PC-3 (cell line): ENCODE results near the gene TEX44.

Experiments
- EZH2 ChIP-seq: fragments of 300-600 bp; sonication (generic); IDR thresholded peaks from one replicate; pipeline ENCODE4 v1.6.1; 2017; ENCODE audit warnings: antibody characterized with exemption, mild to moderate bottlenecking, low read length; ENCODE audit not compliant: unreplicated experiment
- EZH2phosphoT487 ChIP-seq: fragments of 300-600 bp; sonication (generic); IDR thresholded peaks from 2 replicates; pipeline ENCODE4 v1.6.1; 2018; ENCODE audit warnings: mild to moderate bottlenecking, antibody characterized with exemption, low read length, borderline replicate concordance
- TF ChIP-seq, protein P1 (sequence below): fragments of 300-600 bp; sonication (generic); conservative IDR thresholded peaks from 2 replicates; pipeline ENCODE4 v1.5.1; 2017; ENCODE audit warnings: antibody characterized with exemption, low read depth, mild to moderate bottlenecking, low read length

GRCh38 chr2:231579560-231579959 is 13.1 kb upstream of the TEX44 start:
- TF ChIP-seq, protein P1, sequence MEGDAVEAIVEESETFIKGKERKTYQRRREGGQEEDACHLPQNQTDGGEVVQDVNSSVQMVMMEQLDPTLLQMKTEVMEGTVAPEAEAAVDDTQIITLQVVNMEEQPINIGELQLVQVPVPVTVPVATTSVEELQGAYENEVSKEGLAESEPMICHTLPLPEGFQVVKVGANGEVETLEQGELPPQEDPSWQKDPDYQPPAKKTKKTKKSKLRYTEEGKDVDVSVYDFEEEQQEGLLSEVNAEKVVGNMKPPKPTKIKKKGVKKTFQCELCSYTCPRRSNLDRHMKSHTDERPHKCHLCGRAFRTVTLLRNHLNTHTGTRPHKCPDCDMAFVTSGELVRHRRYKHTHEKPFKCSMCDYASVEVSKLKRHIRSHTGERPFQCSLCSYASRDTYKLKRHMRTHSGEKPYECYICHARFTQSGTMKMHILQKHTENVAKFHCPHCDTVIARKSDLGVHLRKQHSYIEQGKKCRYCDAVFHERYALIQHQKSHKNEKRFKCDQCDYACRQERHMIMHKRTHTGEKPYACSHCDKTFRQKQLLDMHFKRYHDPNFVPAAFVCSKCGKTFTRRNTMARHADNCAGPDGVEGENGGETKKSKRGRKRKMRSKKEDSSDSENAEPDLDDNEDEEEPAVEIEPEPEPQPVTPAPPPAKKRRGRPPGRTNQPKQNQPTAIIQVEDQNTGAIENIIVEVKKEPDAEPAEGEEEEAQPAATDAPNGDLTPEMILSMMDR: no peak
- TF ChIP-seq EZH2: no peak
- no peak for TF ChIP-seq EZH2phosphoT487
